ENCODE measurements around the gene KIF5C. TPM values are rescaled to one million over a fixed set of nuclear protein-coding genes. Genes with fewer than 3 reads are reported as not detected.

The KIF5C gene
- total and polyA plus RNA-seq, 4 donors = 0.06 to 0.25 (median 0.14) TPM

GRCh38 chr2:149028377-149028776 is 153.3 kb downstream of the KIF5C start:
- Histone ChIP-seq H3K36me3 (ENCODE audit: control insufficient read depth in 4 of 4, insufficient read depth in 3 of 4, low read depth in 1 of 4, low read length in 3 of 4) (no peaks in the 10 kb centered on the region), H3K4me1 (ENCODE audit: control insufficient read depth in 4 of 4, insufficient read depth in 4 of 4, low read length in 3 of 4) (no peaks in the 10 kb centered on the region), H3K27me3 (ENCODE audit: control insufficient read depth in 4 of 4, insufficient read depth in 4 of 4, low read length in 3 of 4) (peaks cover 0 to 5% (median 0%) of the 10 kb centered on the region in 4 donors), H3K4me3 (ENCODE audit: low read depth in 1 of 3, low read length in 3 of 3) (no peak overlapping the region), H3K9ac (ENCODE audit: low read depth in 1 of 2, low read length in 2 of 2) (no peak overlapping the region), H3K27ac (ENCODE audit: low read depth in 1 of 2, low read length in 2 of 2) (no peak overlapping the region), H3K9me3 (ENCODE audit: control insufficient read depth in 4 of 4, low read length in 3 of 4) (no peaks in the 10 kb centered on the region)
- WGBS = 78% methylated on average over 6 of the region's 6 CpGs
- no peak for DNase-seq (ENCODE audit: low spot score)
- TF ChIP-seq GABPA (IDR thresholded peaks at IDR 0.05 in 1 of 2, conservative IDR thresholded peaks at IDR 0.05 in 1 of 2) (no peak), EGR1 (IDR thresholded peaks at IDR 0.05; ENCODE audit: low read depth in 2 of 2) (no peak), NR2F2 (IDR thresholded peaks at IDR 0.05) (no peak), MAX (IDR thresholded peaks at IDR 0.05) (no peak), HNF4G (IDR thresholded peaks at IDR 0.05) (no peak), ZBTB33 (IDR thresholded peaks at IDR 0.05) (no peak), TAF1 (conservative IDR thresholded peaks at IDR 0.05) (no peak)

- H3K9me3 ChIP-seq (ENCODE audit: control insufficient read depth in 4 of 4, low read length in 3 of 4) = no peaks in the 10 kb centered on the region
- no peak for DNase-seq (ENCODE audit: low spot score)
- no peaks in the 10 kb centered on the region for H3K36me3 ChIP-seq (ENCODE audit: control insufficient read depth in 4 of 4, insufficient read depth in 3 of 4, low read depth in 1 of 4, low read length in 3 of 4)
- TF ChIP-seq FOXA1 (IDR thresholded peaks at IDR 0.05) = no peak
- H3K27me3 ChIP-seq (ENCODE audit: control insufficient read depth in 4 of 4, insufficient read depth in 4 of 4, low read length in 3 of 4) = peaks cover 0 to 5% (median 0%) of the 10 kb centered on the region in 4 donors
- WGBS = 79% methylated on average over 2 of the region's 2 CpGs
- no peak overlapping the region for H3K9ac ChIP-seq (ENCODE audit: low read depth in 1 of 2, low read length in 2 of 2)
- H3K27ac ChIP-seq (ENCODE audit: low read depth in 1 of 2, low read length in 2 of 2) = no peak overlapping the region
- H3K4me3 ChIP-seq (ENCODE audit: low read depth in 1 of 3, low read length in 3 of 3) = no peak overlapping the region
- no peaks in the 10 kb centered on the region for H3K4me1 ChIP-seq (ENCODE audit: control insufficient read depth in 4 of 4, insufficient read depth in 4 of 4, low read length in 3 of 4)
Observed at GRCh38 chr2:149028891-149029290, 153.9 kb downstream of the KIF5C start.

GRCh38 chr2:149029307-149029965 is 154.4 kb downstream of the KIF5C start:
- H3K27ac ChIP-seq (ENCODE audit: low read depth in 1 of 2, low read length in 2 of 2) = no peak overlapping the region
- H3K27me3 ChIP-seq (ENCODE audit: control insufficient read depth in 4 of 4, insufficient read depth in 4 of 4, low read length in 3 of 4) = peaks cover 0 to 5% (median 0%) of the 10 kb centered on the region in 4 donors
- no peak for TF ChIP-seq FOXA1 (IDR thresholded peaks at IDR 0.05)
- TF ChIP-seq JUND (IDR thresholded peaks at IDR 0.05) = no peak
- TF ChIP-seq REST (IDR thresholded peaks at IDR 0.05) = no peak
- no peak for TF ChIP-seq EGR1 (IDR thresholded peaks at IDR 0.05; ENCODE audit: low read depth in 2 of 2)
- TF ChIP-seq MAX (IDR thresholded peaks at IDR 0.05) = no peak
- H3K36me3 ChIP-seq (ENCODE audit: control insufficient read depth in 4 of 4, insufficient read depth in 3 of 4, low read depth in 1 of 4, low read length in 3 of 4) = no peaks in the 10 kb centered on the region
- 76% methylated on average over 11 of the region's 11 CpGs for WGBS
- H3K4me3 ChIP-seq (ENCODE audit: low read depth in 1 of 3, low read length in 3 of 3) = no peak overlapping the region
- H3K9me3 ChIP-seq (ENCODE audit: control insufficient read depth in 4 of 4, low read length in 3 of 4) = no peaks in the 10 kb centered on the region
- no peak for DNase-seq (ENCODE audit: low spot score)
- H3K4me1 ChIP-seq (ENCODE audit: control insufficient read depth in 4 of 4, insufficient read depth in 4 of 4, low read length in 3 of 4) = no peaks in the 10 kb centered on the region
- no peak overlapping the region for H3K9ac ChIP-seq (ENCODE audit: low read depth in 1 of 2, low read length in 2 of 2)
